ENCODE results near the gene ZNF331.

DNA sequence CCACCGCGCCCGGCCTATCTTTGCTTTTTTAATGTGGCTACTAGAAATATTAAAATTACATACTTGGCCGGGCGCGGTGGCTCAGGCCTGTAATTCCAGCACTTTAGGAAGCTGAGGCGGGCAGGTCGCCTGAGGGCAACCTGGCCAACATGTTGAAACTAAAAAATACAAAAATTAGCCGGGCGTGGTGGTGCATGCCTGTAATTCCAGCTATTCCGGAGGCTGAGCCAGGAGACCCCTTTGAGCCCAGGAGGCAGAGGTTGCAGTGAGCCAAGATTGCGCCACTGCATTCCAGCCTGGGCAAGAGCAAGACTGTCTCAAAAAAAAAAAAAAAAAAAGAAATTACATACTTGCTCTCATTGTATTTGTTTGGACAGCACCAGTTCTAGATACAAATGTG lies 59.1 kb downstream of the ZNF331 start:
- TF ChIP-seq, protein P1, sequence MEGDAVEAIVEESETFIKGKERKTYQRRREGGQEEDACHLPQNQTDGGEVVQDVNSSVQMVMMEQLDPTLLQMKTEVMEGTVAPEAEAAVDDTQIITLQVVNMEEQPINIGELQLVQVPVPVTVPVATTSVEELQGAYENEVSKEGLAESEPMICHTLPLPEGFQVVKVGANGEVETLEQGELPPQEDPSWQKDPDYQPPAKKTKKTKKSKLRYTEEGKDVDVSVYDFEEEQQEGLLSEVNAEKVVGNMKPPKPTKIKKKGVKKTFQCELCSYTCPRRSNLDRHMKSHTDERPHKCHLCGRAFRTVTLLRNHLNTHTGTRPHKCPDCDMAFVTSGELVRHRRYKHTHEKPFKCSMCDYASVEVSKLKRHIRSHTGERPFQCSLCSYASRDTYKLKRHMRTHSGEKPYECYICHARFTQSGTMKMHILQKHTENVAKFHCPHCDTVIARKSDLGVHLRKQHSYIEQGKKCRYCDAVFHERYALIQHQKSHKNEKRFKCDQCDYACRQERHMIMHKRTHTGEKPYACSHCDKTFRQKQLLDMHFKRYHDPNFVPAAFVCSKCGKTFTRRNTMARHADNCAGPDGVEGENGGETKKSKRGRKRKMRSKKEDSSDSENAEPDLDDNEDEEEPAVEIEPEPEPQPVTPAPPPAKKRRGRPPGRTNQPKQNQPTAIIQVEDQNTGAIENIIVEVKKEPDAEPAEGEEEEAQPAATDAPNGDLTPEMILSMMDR (IDR thresholded peaks at IDR 0.05; ENCODE audit: low read depth, low read length, poor library complexity, severe bottlenecking) = no peak
- TF ChIP-seq EZH2phosphoT487 (IDR thresholded peaks at IDR 0.05; ENCODE audit: borderline replicate concordance, low read length) = no peak
